Spleen (tissue), 7 donors: ENCODE data around the gene TCF3.

ENCODE experiments used
- CTCF ChIP-seq, 11 experiments: fragments of 200-600 bp in 7 of 11; fragments of 450-650 bp in 4 of 11; sonication (generic) in 4 of 11; IDR thresholded peaks in 8 of 11; conservative IDR thresholded peaks in 3 of 11; 1 replicate in 7 of 11; 2 replicates in 4 of 11; pipeline versions ENCODE4 v1.4.0 to v1.8.0; 2016 to 2021; ENCODE audit warnings: antibody characterized with exemption in 11 of 11, inconsistent platforms in 4 of 11, mild to moderate bottlenecking in 1 of 11
- POLR2A ChIP-seq, 3 donors: fragments of 450-650 bp; IDR thresholded peaks; one replicate each; pipeline ENCODE4 v1.5.1; 2017; ENCODE audit warnings: antibody characterized with exemption in 3 of 3, mild to moderate bottlenecking in 1 of 3
- donor health status: DM: no; HTN: no; CAD: no; lungs with moderate emphysema.
- donor health status: DM: no; HTN: no; CAD: no.
- donor health status: DM: no; HTN: no; CAD: no.

- TF ChIP-seq POLR2A (IDR thresholded peaks at IDR 0.05) (no peak), CTCF (IDR thresholded peaks at IDR 0.05 in 8 of 11, conservative IDR thresholded peaks at IDR 0.05 in 3 of 11) (no peak)
These were observed 38.4 kb downstream of the TCF3 start for GRCh38 chr19:1613808-1614570.
